Left ventricle myocardium inferior (tissue), 1 donor: Measurements from ENCODE around the gene COL8A1. TPM values are rescaled to one million over a fixed set of nuclear protein-coding genes. Genes with fewer than 3 reads are reported as not detected.

Experiments used
- DNase-seq: peaks from one replicate; pipeline ENCODE4 v3.0.0-alpha.2; 2020
- H3K27ac ChIP-seq: fragments of 200-600 bp; replicated peaks from 2 replicates; pipeline ENCODE4 v1.8.0; 2021
- H3K27me3 ChIP-seq: fragments of 200-600 bp; 2 replicates; pipeline ENCODE4 v1.8.0; 2021; ENCODE audit warnings: low read depth
- H3K36me3 ChIP-seq: fragments of 200-600 bp; 2 replicates; pipeline ENCODE4 v1.8.0; 2021
- H3K4me1 ChIP-seq: fragments of 200-600 bp; 2 replicates; pipeline ENCODE4 v1.8.0; 2021
- H3K4me3 ChIP-seq: fragments of 200-600 bp; 2 replicates; pipeline ENCODE4 v1.8.0; 2021; ENCODE audit warnings: mild to moderate bottlenecking, moderate library complexity
- H3K9me3 ChIP-seq: fragments of 200-600 bp; replicated peaks from 2 replicates; pipeline ENCODE4 v1.8.0; 2021
- CTCF ChIP-seq: fragments of 200-600 bp; IDR thresholded peaks from 2 replicates; pipeline ENCODE4 v1.8.0; 2021; ENCODE audit warnings: antibody characterized with exemption, mild to moderate bottlenecking, borderline replicate concordance
- intact Hi-C: fragments of 100-400 bp; cut with micrococcal nuclease; formaldehyde crosslinking; loops from one replicate; pipeline ENCODE4 v1.11.0; 2022
- total RNA-seq: library from RNA; stranded (reverse); fragmentation: NEBNext Ultra II Directional; extraction: Animal tissue kit (Norgen Biotek cat#: 25700); gene quantifications from one replicate; pipeline ENCODE4 v1.2.1, GENCODE V29; 2021
- donor health status: DM: no; HTN: yes; CAD: no; lungs with severe emphysema.

The COL8A1 gene
- total RNA-seq, 1 donor from 2014 or later = 16.4 TPM

- DNase-seq = no peak
- Histone ChIP-seq H3K27me3 (no peaks in the 10 kb centered on the region), H3K36me3 (no peaks in the 10 kb centered on the region), H3K4me3 (no peak overlapping the region), H3K9me3 (no peaks in the 10 kb centered on the region), H3K4me1 (no peaks in the 10 kb centered on the region), H3K27ac (peak overlapping the region; percentile 35)
- intact Hi-C loops = no loop called here
- no peak for TF ChIP-seq CTCF
Measured at GRCh38 chr3:99681512-99681911, 43.1 kb downstream of the COL8A1 start.

GRCh38 chr3:99681976-99682375, 43.6 kb downstream of the COL8A1 start:
- intact Hi-C loops = no loop called here
- H3K36me3 ChIP-seq = no peaks in the 10 kb centered on the region
- DNase-seq = no peak
- H3K27me3 ChIP-seq = no peaks in the 10 kb centered on the region
- TF ChIP-seq CTCF = no peak
- H3K9me3 ChIP-seq = no peaks in the 10 kb centered on the region
- H3K27ac ChIP-seq = peak overlapping the region; percentile 35
- no peaks in the 10 kb centered on the region for H3K4me1 ChIP-seq
- H3K4me3 ChIP-seq = no peak overlapping the region

GRCh38 chr3:99683465-99683864, 45.1 kb downstream of the COL8A1 start:
- intact Hi-C loops = no loop called here
- H3K27ac ChIP-seq = peak overlapping the region; percentile 36

GRCh38 chr3:99683876-99684275, 45.5 kb downstream of the COL8A1 start:
- H3K4me3 ChIP-seq = no peak overlapping the region

More at GRCh38 chr3:99683465-99683864, 45.1 kb downstream of the COL8A1 start:
- TF ChIP-seq CTCF = no peak
- Histone ChIP-seq H3K27me3 (no peaks in the 10 kb centered on the region), H3K4me3 (no peak overlapping the region), H3K9me3 (no peaks in the 10 kb centered on the region), H3K36me3 (no peaks in the 10 kb centered on the region), H3K4me1 (no peaks in the 10 kb centered on the region)
- DNase-seq = no peak

GRCh38 chr3:99684644-99685043, 46.2 kb downstream of the COL8A1 start:
- Histone ChIP-seq H3K36me3 (no peaks in the 10 kb centered on the region), H3K4me1 (no peaks in the 10 kb centered on the region), H3K9me3 (no peaks in the 10 kb centered on the region), H3K27me3 (no peaks in the 10 kb centered on the region), H3K27ac (peak overlapping the region; percentile 36), H3K4me3 (no peak overlapping the region)
- intact Hi-C loops = loop anchor here (5.0 kb wide), 1 partner anchor 187 kb away; no protein-coding TSS in a partner anchor
- no peak for TF ChIP-seq CTCF
- DNase-seq = no peak

More at GRCh38 chr3:99683876-99684275, 45.5 kb downstream of the COL8A1 start:
- H3K27ac ChIP-seq = peak overlapping the region; percentile 36
- DNase-seq = no peak
- H3K27me3 ChIP-seq = no peaks in the 10 kb centered on the region
- TF ChIP-seq CTCF = no peak
- intact Hi-C loops = no loop called here
- no peaks in the 10 kb centered on the region for H3K9me3 ChIP-seq
- H3K36me3 ChIP-seq = no peaks in the 10 kb centered on the region
- no peaks in the 10 kb centered on the region for H3K4me1 ChIP-seq
